SK-N-SH treated with all-trans-retinoic acid at 6 μM for 48 hours (cell line): ENCODE data around the gene SYNE4.

Experiments used
- CSDC2 ChIP-seq: fragments of 250-450 bp; sonication (Bioruptor Pico); IDR thresholded peaks from 2 replicates; pipeline ENCODE4 v1.5.0; 2020; ENCODE audit warnings: mild to moderate bottlenecking, moderate library complexity
- RARB ChIP-seq: fragments of 250-450 bp; sonication (Bioruptor Pico); IDR thresholded peaks from 2 replicates; pipeline ENCODE4 v1.8.0; 2021; ENCODE audit warnings: mild to moderate bottlenecking, moderate library complexity
- SNAI2 ChIP-seq: fragments of 250-450 bp; sonication (Bioruptor Pico); IDR thresholded peaks from 2 replicates; pipeline ENCODE4 v1.5.0; 2020; ENCODE audit warnings: mild to moderate bottlenecking, moderate library complexity
- TOX ChIP-seq: fragments of 250-450 bp; sonication (Bioruptor Pico); IDR thresholded peaks from 2 replicates; pipeline ENCODE4 v1.8.0; 2021; ENCODE audit warnings: mild to moderate bottlenecking, moderate library complexity, borderline replicate concordance
- TF ChIP-seq, protein P1 (sequence below): fragments of 250-450 bp; sonication (Bioruptor Pico); IDR thresholded peaks from 2 replicates; pipeline ENCODE4 v1.5.1; 2021; ENCODE audit warnings: mild to moderate bottlenecking, moderate library complexity

- no peak for TF ChIP-seq RARB (CRISPR knock-in tag)
- no peak for TF ChIP-seq TOX (CRISPR knock-in tag)
- no peak for TF ChIP-seq SNAI2 (CRISPR knock-in tag)
- TF ChIP-seq, protein P1, sequence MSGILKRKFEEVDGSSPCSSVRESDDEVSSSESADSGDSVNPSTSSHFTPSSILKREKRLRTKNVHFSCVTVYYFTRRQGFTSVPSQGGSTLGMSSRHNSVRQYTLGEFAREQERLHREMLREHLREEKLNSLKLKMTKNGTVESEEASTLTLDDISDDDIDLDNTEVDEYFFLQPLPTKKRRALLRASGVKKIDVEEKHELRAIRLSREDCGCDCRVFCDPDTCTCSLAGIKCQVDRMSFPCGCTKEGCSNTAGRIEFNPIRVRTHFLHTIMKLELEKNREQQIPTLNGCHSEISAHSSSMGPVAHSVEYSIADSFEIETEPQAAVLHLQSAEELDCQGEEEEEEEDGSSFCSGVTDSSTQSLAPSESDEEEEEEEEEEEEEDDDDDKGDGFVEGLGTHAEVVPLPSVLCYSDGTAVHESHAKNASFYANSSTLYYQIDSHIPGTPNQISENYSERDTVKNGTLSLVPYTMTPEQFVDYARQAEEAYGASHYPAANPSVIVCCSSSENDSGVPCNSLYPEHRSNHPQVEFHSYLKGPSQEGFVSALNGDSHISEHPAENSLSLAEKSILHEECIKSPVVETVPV (CRISPR knock-in tag): no peak
- no peak for TF ChIP-seq CSDC2 (CRISPR knock-in tag)
These were observed 39.2 kb upstream of the SYNE4 start for GRCh38 chr19:36047835-36048234.
